GM12865 (cell line): ENCODE results near the gene DUSP28.

Experiments
- DNase-seq: peaks from one replicate; pipeline ENCODE4 v3.0.0; 2010; ENCODE audit warnings: low read depth
- H3K4me3 ChIP-seq: 2 replicates; pipeline ENCODE4 v1.5.1; 2011; ENCODE audit warnings: mild to moderate bottlenecking, low read depth, low read length, control low read depth
- CTCF ChIP-seq: IDR thresholded peaks from 2 replicates; pipeline ENCODE4 v1.5.1; 2011; ENCODE audit warnings: low read length, control low read depth, low read depth, inconsistent platforms; ENCODE audit not compliant: insufficient read depth; ENCODE audit errors: missing control alignments

The DUSP28 gene

GRCh38 chr2:240567137-240567871 is 7.1 kb downstream of the DUSP28 start:
- peak overlapping the region; percentile 78 for H3K4me3 ChIP-seq
- DNase-seq = peak; percentile 34
- TF ChIP-seq CTCF = no peak

- no peak for TF ChIP-seq CTCF
- DNase-seq = peak; percentile 62
- H3K4me3 ChIP-seq = peak within 1 kb of the TSS; percentile 78
Observed at GRCh38 chr2:240567872-240568677, 7.9 kb downstream of the DUSP28 start, which contains the start of gene RNPEPL1. Gene RNPEPL1, plus strand, starts transcription at chr2:240568484. Its CDS starts 103 bp downstream, at chr2:240568587.

- peak; percentile 88 for DNase-seq
- TF ChIP-seq CTCF = no peak
- peak overlapping the region; percentile 74 for H3K4me3 ChIP-seq
Observed at GRCh38 chr2:240568678-240569522, 8.7 kb downstream of the DUSP28 start.

GRCh38 chr2:240569523-240569997 is 9.4 kb downstream of the DUSP28 start:
- H3K4me3 ChIP-seq = peak overlapping the region; percentile 74

GRCh38 chr2:240569998-240570530 is 9.9 kb downstream of the DUSP28 start:
- H3K4me3 ChIP-seq = peak overlapping the region; percentile 74
- no peak for TF ChIP-seq CTCF
- DNase-seq = no peak

More at GRCh38 chr2:240569523-240569997, 9.4 kb downstream of the DUSP28 start:
- no peak for TF ChIP-seq CTCF
- peak; percentile 27 for DNase-seq
